Activated T-cell treated with anti-CD3 and anti-CD28 coated beads, Interleukin-2, amount 50 U/mL, for 4 hours (primary cell): Measurements from ENCODE around the gene PRSS38. TPM values are rescaled to one million over a fixed set of nuclear protein-coding genes. Genes with fewer than 3 reads are reported as not detected.
A peak's percentile ranks its signal among the peaks of the same experiment; 100 is the strongest.

ENCODE experiments used
- ATAC-seq, 2 donors: fragments of 200-7000 bp; cut with Tn5 transposase; one replicate each; pipeline ENCODE4 v1.10.0; 2021
- DNase-seq: peaks from one replicate; pipeline ENCODE4 v3.0.0-alpha.2; 2020
- H3K27me3 Mint-ChIP-seq: one replicate; pipeline ENCODE4 v1.8.0; 2021; ENCODE audit warnings: low read depth, mixed read lengths
- H3K36me3 Mint-ChIP-seq: one replicate; pipeline ENCODE4 v1.8.0; 2022; ENCODE audit warnings: mixed read lengths; ENCODE audit not compliant: insufficient read depth
- H3K4me1 Mint-ChIP-seq: one replicate; pipeline ENCODE4 v1.8.0; 2021; ENCODE audit warnings: low read depth, mixed read lengths
- H3K4me3 Mint-ChIP-seq: one replicate; pipeline ENCODE4 v1.8.0; 2021; ENCODE audit warnings: mild to moderate bottlenecking, moderate library complexity, mixed read lengths
- H3K9me3 Mint-ChIP-seq: one replicate; pipeline ENCODE4 v1.8.0; 2021; ENCODE audit warnings: mixed read lengths
- total RNA-seq, 3 donors: library from RNA; stranded (reverse); gene quantifications; one replicate each; pipeline ENCODE4 v1.2.1, GENCODE V29; 2021

Gene PRSS38
- total RNA-seq, 3 donors from 2014 or later: not detected

DNA sequence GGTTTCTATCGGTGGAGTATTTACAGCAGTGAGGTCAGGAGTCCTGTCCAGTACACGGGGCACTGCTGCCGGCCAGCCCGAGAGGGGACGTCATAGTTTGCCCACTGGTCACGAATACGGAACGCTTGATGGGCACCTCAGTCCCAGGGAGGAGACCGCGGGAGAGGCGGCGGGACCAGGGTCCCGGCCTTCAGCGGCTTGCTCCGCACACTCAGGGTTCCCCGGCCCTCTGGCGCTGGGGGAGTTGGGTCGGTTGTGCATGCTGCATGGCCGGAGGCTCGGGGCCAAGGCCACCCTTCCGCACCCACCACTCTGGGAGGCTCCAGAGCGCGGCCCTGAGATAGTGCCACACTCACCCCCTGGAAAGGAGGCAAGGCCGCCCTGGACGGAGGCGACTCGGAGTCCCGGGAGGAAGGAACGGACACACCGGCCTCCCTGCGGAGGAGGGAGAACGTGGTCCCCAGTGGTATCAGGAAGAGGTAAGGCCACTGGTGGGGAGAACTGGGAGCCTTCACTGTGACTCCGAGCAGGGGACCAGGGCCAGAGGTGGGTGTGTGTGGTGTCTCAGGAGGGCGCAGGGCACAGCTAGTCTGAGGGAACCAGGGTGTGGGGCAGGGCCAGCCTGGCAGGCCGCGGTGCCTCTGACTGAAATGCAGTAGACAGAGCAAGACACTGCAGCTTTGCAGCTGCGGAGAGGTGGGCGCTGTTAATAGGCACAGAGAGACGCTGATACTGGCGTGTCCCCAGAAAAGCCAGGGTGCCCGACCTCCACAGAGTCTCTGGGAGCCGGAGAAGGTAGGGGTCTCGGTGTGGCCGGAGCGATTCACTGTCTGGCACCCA is 28.6 kb upstream of the PRSS38 start:
- ATAC-seq: no peak
- Mint-ChIP-seq H3K4me1 (peaks cover 23% of the 10 kb centered on the region), H3K9me3 (no peaks in the 10 kb centered on the region), H3K4me3 (peak overlapping the region; percentile 78), H3K36me3 (peaks cover 5% of the 10 kb centered on the region), H3K27me3 (no peaks in the 10 kb centered on the region)
- DNase-seq: no peak

GRCh38 chr1:227787513-227788270 is 27.8 kb upstream of the PRSS38 start:
- peaks cover 23% of the 10 kb centered on the region for H3K4me1 Mint-ChIP-seq
- peak; percentile 93 to 95 for ATAC-seq
- H3K9me3 Mint-ChIP-seq: no peaks in the 10 kb centered on the region
- H3K36me3 Mint-ChIP-seq: peaks cover 3% of the 10 kb centered on the region
- peak overlapping the region; percentile 78 for H3K4me3 Mint-ChIP-seq
- H3K27me3 Mint-ChIP-seq: no peaks in the 10 kb centered on the region
- peak; percentile 96 for DNase-seq

GRCh38 chr1:227788271-227789083 is 27.0 kb upstream of the PRSS38 start:
- H3K4me1 Mint-ChIP-seq: peaks cover 23% of the 10 kb centered on the region
- peaks cover 3% of the 10 kb centered on the region for H3K36me3 Mint-ChIP-seq
- no peak for DNase-seq

GRCh38 chr1:227789084-227790033 is 26.1 kb upstream of the PRSS38 start:
- Mint-ChIP-seq H3K36me3 (no peaks in the 10 kb centered on the region), H3K4me3 (peak overlapping the region; percentile 77), H3K9me3 (no peaks in the 10 kb centered on the region), H3K27me3 (no peaks in the 10 kb centered on the region), H3K4me1 (peaks cover 23% of the 10 kb centered on the region)
- ATAC-seq (no peak), DNase-seq (no peak)

More at GRCh38 chr1:227788271-227789083, 27.0 kb upstream of the PRSS38 start:
- Mint-ChIP-seq H3K27me3 (no peaks in the 10 kb centered on the region), H3K4me3 (peak overlapping the region; percentile 77), H3K9me3 (no peaks in the 10 kb centered on the region)
- peak; percentile 62 to 68 for ATAC-seq

DNA sequence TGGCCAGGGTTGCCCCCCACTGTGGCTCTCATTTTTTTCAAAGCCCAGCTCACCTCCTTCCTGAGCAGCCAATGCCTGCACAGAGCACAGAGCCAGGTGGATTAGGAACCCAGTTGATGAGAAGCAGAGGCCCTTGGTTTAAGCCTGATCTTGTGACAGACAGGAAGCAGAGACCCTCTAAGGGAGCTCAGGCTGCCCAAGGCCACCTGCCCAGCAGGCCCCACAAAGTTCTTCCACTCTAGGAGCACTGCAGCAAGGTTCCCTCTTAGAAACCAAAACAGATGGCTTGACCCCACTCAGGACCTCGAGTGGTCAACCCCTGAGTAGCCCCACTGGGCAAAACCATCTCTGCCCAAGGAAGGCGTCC is 25.5 kb upstream of the PRSS38 start:
- H3K36me3 Mint-ChIP-seq: no peaks in the 10 kb centered on the region
- H3K4me3 Mint-ChIP-seq: no peak overlapping the region
- no peak for ATAC-seq

DNA sequence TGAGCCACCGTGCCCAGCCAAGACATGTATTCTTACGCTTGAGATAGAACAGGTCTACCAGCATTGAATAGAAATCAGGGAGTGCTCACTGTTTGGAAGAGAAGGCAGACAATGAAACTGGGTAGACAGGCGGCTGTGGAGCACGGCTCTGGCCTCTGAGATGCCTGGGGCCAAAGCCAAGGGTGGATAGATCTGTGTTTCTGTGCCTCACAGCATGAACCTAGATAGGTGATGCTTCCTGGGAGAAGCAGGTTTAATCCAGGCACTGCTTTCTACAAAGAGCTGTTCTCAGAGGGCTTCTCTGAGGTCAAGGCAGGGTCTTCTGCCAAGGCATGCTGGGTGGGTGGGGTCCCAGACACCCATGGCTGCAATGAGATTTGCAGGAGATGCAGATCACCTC is 24.6 kb upstream of the PRSS38 start:
- no peaks in the 10 kb centered on the region for H3K36me3 Mint-ChIP-seq
- H3K4me1 Mint-ChIP-seq: peaks cover 19% of the 10 kb centered on the region
- H3K9me3 Mint-ChIP-seq: no peaks in the 10 kb centered on the region
- ATAC-seq (no peak), DNase-seq (no peak)
- H3K4me3 Mint-ChIP-seq: no peak overlapping the region
- no peaks in the 10 kb centered on the region for H3K27me3 Mint-ChIP-seq

More for the DNA sequence above, 25.5 kb upstream of the PRSS38 start:
- Mint-ChIP-seq H3K27me3 (no peaks in the 10 kb centered on the region), H3K9me3 (no peaks in the 10 kb centered on the region), H3K4me1 (peaks cover 23% of the 10 kb centered on the region)
- DNase-seq: no peak

GRCh38 chr1:227791425-227792143 is 23.9 kb upstream of the PRSS38 start:
- DNase-seq (no peak), ATAC-seq (no peak)
- H3K36me3 Mint-ChIP-seq: no peaks in the 10 kb centered on the region
- no peaks in the 10 kb centered on the region for H3K9me3 Mint-ChIP-seq
- peaks cover 12% of the 10 kb centered on the region for H3K4me1 Mint-ChIP-seq
- H3K4me3 Mint-ChIP-seq: no peak overlapping the region
- no peaks in the 10 kb centered on the region for H3K27me3 Mint-ChIP-seq

GRCh38 chr1:227792216-227793078 is 23.0 kb upstream of the PRSS38 start:
- DNase-seq (no peak), ATAC-seq (no peak)
- Mint-ChIP-seq H3K4me3 (no peak overlapping the region), H3K4me1 (peaks cover 5% of the 10 kb centered on the region), H3K36me3 (no peaks in the 10 kb centered on the region), H3K9me3 (no peaks in the 10 kb centered on the region), H3K27me3 (no peaks in the 10 kb centered on the region)

- no peak overlapping the region for H3K4me3 Mint-ChIP-seq
- DNase-seq (no peak), ATAC-seq (no peak)
- H3K9me3 Mint-ChIP-seq: no peaks in the 10 kb centered on the region
- H3K27me3 Mint-ChIP-seq: no peaks in the 10 kb centered on the region
- H3K36me3 Mint-ChIP-seq: no peaks in the 10 kb centered on the region
- peaks cover 3% of the 10 kb centered on the region for H3K4me1 Mint-ChIP-seq
Observed at GRCh38 chr1:227793079-227793947, 22.2 kb upstream of the PRSS38 start.

DNA sequence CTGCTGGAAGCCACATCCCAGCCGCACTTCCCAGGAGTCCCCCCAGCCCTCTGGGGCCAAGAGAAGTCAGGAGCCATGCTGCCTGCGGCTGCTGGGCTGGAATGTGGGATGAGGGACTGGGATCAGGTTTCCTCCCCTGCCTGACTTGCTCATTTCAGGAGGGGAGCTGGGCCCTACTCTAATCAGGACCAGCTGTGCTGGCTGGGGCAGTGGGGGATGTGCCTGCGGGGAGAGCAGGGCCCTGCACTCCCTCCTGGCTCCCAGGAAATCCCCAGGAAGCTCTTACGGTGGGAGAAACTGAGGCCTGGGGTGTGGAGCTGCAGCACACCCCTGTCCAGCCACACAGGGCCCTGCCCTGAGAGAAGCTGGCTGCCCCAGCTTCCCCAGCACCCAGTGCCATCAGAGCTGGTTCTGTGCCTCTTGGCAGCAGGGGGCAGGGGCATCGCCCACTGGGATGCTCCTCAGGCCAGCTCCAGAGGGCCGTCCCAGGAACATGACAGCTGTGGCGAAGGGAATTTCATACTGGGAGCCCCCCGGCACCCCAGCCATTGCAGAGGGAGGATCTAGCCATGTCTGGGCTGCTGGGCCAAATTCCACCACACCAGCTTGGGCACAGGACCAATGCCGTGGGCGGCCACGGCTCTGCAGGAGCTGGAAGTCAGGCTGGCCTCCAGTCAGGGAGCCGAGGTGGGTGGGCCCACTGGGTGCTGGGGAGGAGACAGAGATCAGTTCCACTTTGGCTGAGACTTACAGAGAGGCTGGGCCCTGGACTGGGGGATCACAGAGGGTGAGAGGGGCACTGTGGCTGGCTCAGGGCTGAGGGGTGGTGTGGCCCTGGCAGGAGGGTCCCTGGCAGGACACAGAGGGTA is 21.3 kb upstream of the PRSS38 start:
- Mint-ChIP-seq H3K4me1 (peaks cover 3% of the 10 kb centered on the region), H3K4me3 (no peak overlapping the region), H3K27me3 (no peaks in the 10 kb centered on the region), H3K36me3 (no peaks in the 10 kb centered on the region), H3K9me3 (no peaks in the 10 kb centered on the region)
- ATAC-seq (no peak), DNase-seq (no peak)

- Mint-ChIP-seq H3K9me3 (no peaks in the 10 kb centered on the region), H3K4me1 (no peaks in the 10 kb centered on the region)
Observed at GRCh38 chr1:227794817-227795192, 20.7 kb upstream of the PRSS38 start.

More at GRCh38 chr1:227794817-227795192, 20.7 kb upstream of the PRSS38 start:
- DNase-seq (no peak), ATAC-seq (no peak)
- H3K4me3 Mint-ChIP-seq: no peak overlapping the region
- H3K27me3 Mint-ChIP-seq: no peaks in the 10 kb centered on the region
- no peaks in the 10 kb centered on the region for H3K36me3 Mint-ChIP-seq
